Epithelial cell of esophagus (primary cell): ENCODE measurements around the gene FSTL4.

Source experiments
- DNase-seq: peaks from one replicate; pipeline ENCODE4 v3.0.0; 2010; ENCODE audit warnings: low read depth
- H3K4me3 ChIP-seq: 2 replicates; pipeline ENCODE4 v1.5.1; 2011; ENCODE audit warnings: mild to moderate bottlenecking, low read length, control low read depth
- CTCF ChIP-seq: IDR thresholded peaks from 2 replicates; pipeline ENCODE4 v1.5.1; 2011; ENCODE audit warnings: low read depth, mild to moderate bottlenecking, low read length, control low read depth, inconsistent platforms; ENCODE audit not compliant: insufficient read depth; ENCODE audit errors: missing control alignments

Gene FSTL4

GRCh38 chr5:133400120-133400519, 212.2 kb downstream of the FSTL4 start:
- no peak for DNase-seq
- no peak for TF ChIP-seq CTCF
- H3K4me3 ChIP-seq: no peak overlapping the region

- H3K4me3 ChIP-seq: no peak overlapping the region
- no peak for DNase-seq
- TF ChIP-seq CTCF: no peak
These were observed 213.0 kb downstream of the FSTL4 start for GRCh38 chr5:133399247-133399891.

- DNase-seq: no peak
- no peak for TF ChIP-seq CTCF
- H3K4me3 ChIP-seq: no peak overlapping the region
These were observed 213.7 kb downstream of the FSTL4 start for GRCh38 chr5:133398646-133399101.

GRCh38 chr5:133397990-133398645, 214.2 kb downstream of the FSTL4 start:
- DNase-seq: peak; percentile 42
- TF ChIP-seq CTCF: no peak
- no peak overlapping the region for H3K4me3 ChIP-seq

- DNase-seq: no peak
- TF ChIP-seq CTCF: no peak
- H3K4me3 ChIP-seq: no peak overlapping the region
These were observed 215.0 kb downstream of the FSTL4 start for GRCh38 chr5:133397348-133397747.

- DNase-seq: no peak
- no peak overlapping the region for H3K4me3 ChIP-seq
- no peak for TF ChIP-seq CTCF
These were observed 215.5 kb downstream of the FSTL4 start for GRCh38 chr5:133396814-133397213.
